ENCODE results near the gene CHST9. TPM values are rescaled to one million over a fixed set of nuclear protein-coding genes. Genes with fewer than 3 reads are reported as not detected.

CHST9 gene
- total RNA-seq, 1 experiment from 2014 or later = 3.5 TPM

GRCh38 chr18:27226556-27227075 lies 41.5 kb upstream of the CHST9 start:
- no peak for DNase-seq
- H2BK15ac ChIP-seq (ENCODE audit: low read depth, low read length) = no peak overlapping the region
- TF ChIP-seq CTCF (conservative IDR thresholded peaks at IDR 0.05) = no peak
- Mint-ChIP-seq H3K27ac (no peak overlapping the region), H3K4me3 (no peak overlapping the region), H3K9me3 (0 out of 5 replicates have a peak, but pooled peaks cover 0 to under 1% of the 10 kb centered on the region in 2 experiments), H3K27me3 (ENCODE audit: low read depth) (no peaks in the 10 kb centered on the region; the same call in 1 of the 2 replicates), H3K36me3 (ENCODE audit: insufficient read depth in 1 of 3, low read depth in 3 of 3) (no peaks in the 10 kb centered on the region), H3K4me1 (peaks cover 48 to 51% of the 10 kb centered on the region in 2 experiments)
- no peak overlapping the region for H4K5ac ChIP-seq (ENCODE audit: insufficient read length, low read depth, low read length)
- no peaks in the 10 kb centered on the region for H4K20me1 ChIP-seq (ENCODE audit: control insufficient read depth, insufficient read depth, insufficient read length)
- no peak overlapping the region for H3K18ac ChIP-seq (ENCODE audit: insufficient read length, low read depth, low read length)
- no peak overlapping the region for H3K4ac ChIP-seq (ENCODE audit: low read depth, low read length)
- H3T11ph ChIP-seq (ENCODE audit: low read length) = no peak overlapping the region
- H3K4me1 ChIP-seq (ENCODE audit: insufficient read depth, low read length) = peaks cover 10% of the 10 kb centered on the region; the same call in 1 of the 2 replicates
- no peak overlapping the region for H3K56ac ChIP-seq (ENCODE audit: insufficient read length, low read depth, low read length)
- H3K27me3 ChIP-seq (ENCODE audit: insufficient read depth, low read length) = no peaks in the 10 kb centered on the region
- H2BK5ac ChIP-seq (ENCODE audit: insufficient read length, low read length) = no peak overlapping the region
- H2BK12ac ChIP-seq (ENCODE audit: insufficient read length, low read depth, low read length) = no peak overlapping the region
- no peak overlapping the region for H3K4me2 ChIP-seq (ENCODE audit: insufficient read depth, insufficient read length, low read length)
- no peak overlapping the region for H4K8ac ChIP-seq (replicated peaks; ENCODE audit: insufficient read length, low read depth, low read length)
- H2BK20ac ChIP-seq (ENCODE audit: low read depth, low read length, poor library complexity, severe bottlenecking) = no peak overlapping the region
- WGBS (ENCODE audit: extremely low coverage, insufficient read length, low lambda C conversion rate) = no CpG with 5 or more reads among the region's 5 CpGs
- H3K9ac ChIP-seq (ENCODE audit: extremely low read depth, insufficient read length, low read length) = no peak overlapping the region
- H3K9me3 ChIP-seq (ENCODE audit: control insufficient read depth, low read depth, low read length) = no peaks in the 10 kb centered on the region
- no peak overlapping the region for H2BK120ac ChIP-seq (ENCODE audit: low read depth, low read length, poor library complexity, severe bottlenecking)
- no peak overlapping the region for H3K23ac ChIP-seq (ENCODE audit: insufficient read length, low read depth, low read length)
- H3K79me2 ChIP-seq (ENCODE audit: insufficient read depth, low read length) = no peaks in the 10 kb centered on the region
- no peak overlapping the region for H3K27ac ChIP-seq (ENCODE audit: insufficient read length, low read depth, low read length)
- no peaks in the 10 kb centered on the region for H3K23me2 ChIP-seq (ENCODE audit: insufficient read length, low read depth, low read length, poor library complexity, severe bottlenecking)
- H2AK5ac ChIP-seq (ENCODE audit: insufficient read length, low read length) = no peak overlapping the region
- H3K14ac ChIP-seq (ENCODE audit: insufficient read depth, low read length) = no peak overlapping the region
- H4K91ac ChIP-seq (ENCODE audit: insufficient read length, low read depth, low read length) = no peak overlapping the region
- H2AFZ ChIP-seq (ENCODE audit: low read length) = peak overlapping the region; percentile 9
- H3K79me1 ChIP-seq (ENCODE audit: insufficient read depth, low read depth, low read length, poor library complexity, severe bottlenecking) = no peaks in the 10 kb centered on the region

All from H9 (cell line).